Prostate gland (tissue), 2 donors: ENCODE measurements around the gene CTRB2.

Experiments used
- POLR2A ChIP-seq: fragments of 450-650 bp; IDR thresholded peaks from one replicate; pipeline ENCODE4 v1.6.1; 2016; ENCODE audit warnings: antibody characterized with exemption, mild to moderate bottlenecking
- POLR2AphosphoS5 ChIP-seq: sonication (generic); formaldehyde crosslinking; IDR thresholded peaks from one replicate; pipeline ENCODE4 v1.6.1; 2017; ENCODE audit warnings: antibody characterized with exemption
- TF ChIP-seq, protein P1 (sequence below), 4 experiments: fragments of 200-600 bp in 2 of 4; fragments of 450-650 bp in 2 of 4; sonication (generic) in 2 of 4; IDR thresholded peaks; 1 replicate in 3 of 4; 2 replicates in 1 of 4; pipeline ENCODE4 v1.5.1; 2016 to 2019; ENCODE audit warnings: antibody characterized with exemption in 4 of 4, mild to moderate bottlenecking in 2 of 4, moderate library complexity in 2 of 4

GRCh38 chr16:75252946-75253911 lies 46.3 kb upstream of the CTRB2 start:
- TF ChIP-seq POLR2A (no peak), POLR2AphosphoS5 (no peak)
- TF ChIP-seq, protein P1, sequence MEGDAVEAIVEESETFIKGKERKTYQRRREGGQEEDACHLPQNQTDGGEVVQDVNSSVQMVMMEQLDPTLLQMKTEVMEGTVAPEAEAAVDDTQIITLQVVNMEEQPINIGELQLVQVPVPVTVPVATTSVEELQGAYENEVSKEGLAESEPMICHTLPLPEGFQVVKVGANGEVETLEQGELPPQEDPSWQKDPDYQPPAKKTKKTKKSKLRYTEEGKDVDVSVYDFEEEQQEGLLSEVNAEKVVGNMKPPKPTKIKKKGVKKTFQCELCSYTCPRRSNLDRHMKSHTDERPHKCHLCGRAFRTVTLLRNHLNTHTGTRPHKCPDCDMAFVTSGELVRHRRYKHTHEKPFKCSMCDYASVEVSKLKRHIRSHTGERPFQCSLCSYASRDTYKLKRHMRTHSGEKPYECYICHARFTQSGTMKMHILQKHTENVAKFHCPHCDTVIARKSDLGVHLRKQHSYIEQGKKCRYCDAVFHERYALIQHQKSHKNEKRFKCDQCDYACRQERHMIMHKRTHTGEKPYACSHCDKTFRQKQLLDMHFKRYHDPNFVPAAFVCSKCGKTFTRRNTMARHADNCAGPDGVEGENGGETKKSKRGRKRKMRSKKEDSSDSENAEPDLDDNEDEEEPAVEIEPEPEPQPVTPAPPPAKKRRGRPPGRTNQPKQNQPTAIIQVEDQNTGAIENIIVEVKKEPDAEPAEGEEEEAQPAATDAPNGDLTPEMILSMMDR (IDR thresholded peaks at IDR 0.05) = no peak
